Activated B cell treated with CpG ODN at 0.5 μM for 24 hours (primary cell): ENCODE measurements around the gene ROGDI. TPM values are rescaled to one million over a fixed set of nuclear protein-coding genes. Genes with fewer than 3 reads are reported as not detected.

Source experiments
- ATAC-seq: fragments of 200-7000 bp; cut with Tn5 transposase; one replicate; pipeline ENCODE4 v1.10.0; 2021; ENCODE audit warnings: low read depth, mild to moderate bottlenecking, moderate library complexity
- CTCF ChIA-PET: fragments of 350-600 bp; sonication (Branson Sonifier 250); formaldehyde crosslinking; loops from one replicate; lab custom pipeline; 2021; ENCODE audit warnings: antibody characterized with exemption; lab: Charles Lee
- POLR2A ChIA-PET: fragments of 350-600 bp; sonication (Branson Sonifier 250); formaldehyde crosslinking; loops from one replicate; lab custom pipeline; 2021; ENCODE audit warnings: antibody characterized with exemption; lab: Charles Lee
- DNase-seq: peaks from one replicate; pipeline ENCODE4 v3.0.0; 2022
- H3K27ac Mint-ChIP-seq: one replicate; pipeline ENCODE4 v1.8.0; 2020; ENCODE audit warnings: mixed read lengths
- H3K27me3 Mint-ChIP-seq: one replicate; pipeline ENCODE4 v1.8.0; 2021; ENCODE audit warnings: mixed read lengths
- H3K36me3 Mint-ChIP-seq: one replicate; pipeline ENCODE4 v1.8.0; 2021; ENCODE audit warnings: low read depth, mixed read lengths
- H3K4me1 Mint-ChIP-seq: one replicate; pipeline ENCODE4 v1.8.0; 2021; ENCODE audit warnings: mixed read lengths
- H3K4me3 Mint-ChIP-seq: one replicate; pipeline ENCODE4 v1.8.0; 2020; ENCODE audit warnings: mild to moderate bottlenecking, mixed read lengths
- H3K9me3 Mint-ChIP-seq: one replicate; pipeline ENCODE4 v1.8.0; 2020; ENCODE audit warnings: mixed read lengths
- CTCF ChIP-seq: fragments of 200-600 bp; IDR thresholded peaks from one replicate; pipeline ENCODE4 v1.8.0; 2022; ENCODE audit warnings: antibody characterized with exemption, mild to moderate bottlenecking
- intact Hi-C: fragments of 100-400 bp; cut with micrococcal nuclease; formaldehyde crosslinking; loops from one replicate; pipeline ENCODE4 v1.15.1; 2024
- total RNA-seq: library from RNA; stranded (reverse); gene quantifications from 2 replicates; pipeline ENCODE4 v1.2.3, GENCODE V29; 2022

ROGDI gene
- total RNA-seq, 1 donor from 2014 or later, result 6.8 TPM

GRCh38 chr16:4754865-4755264 is 47.6 kb downstream of the ROGDI start:
- ChIA-PET CTCF (no interaction called here), POLR2A (no interaction called here)
- Mint-ChIP-seq H3K9me3 (peaks cover 2% of the 10 kb centered on the region), H3K27me3 (no peaks in the 10 kb centered on the region), H3K4me1 (no peaks in the 10 kb centered on the region), H3K27ac (no peak overlapping the region), H3K36me3 (peaks cover 64% of the 10 kb centered on the region), H3K4me3 (no peak overlapping the region)
- no peak for ATAC-seq
- no peak for TF ChIP-seq CTCF
- intact Hi-C loops, result no loop called here
- no peak for DNase-seq

- H3K36me3 Mint-ChIP-seq, result peaks cover 48% of the 10 kb centered on the region
- intact Hi-C loops, result no loop called here
- H3K27me3 Mint-ChIP-seq, result no peaks in the 10 kb centered on the region
- no peak overlapping the region for H3K4me3 Mint-ChIP-seq
- no peak for TF ChIP-seq CTCF
- no peak overlapping the region for H3K27ac Mint-ChIP-seq
- CTCF ChIA-PET, result no interaction called here
- ATAC-seq (no peak), DNase-seq (no peak)
- H3K4me1 Mint-ChIP-seq, result peaks cover 4% of the 10 kb centered on the region
- H3K9me3 Mint-ChIP-seq, result peaks cover 2% of the 10 kb centered on the region
- POLR2A ChIA-PET, result no interaction called here
Observed at GRCh38 chr16:4753227-4753626, 49.2 kb downstream of the ROGDI start.

GRCh38 chr16:4752351-4753100 is 49.9 kb downstream of the ROGDI start:
- Mint-ChIP-seq H3K9me3 (peaks cover 2% of the 10 kb centered on the region), H3K27ac (no peak overlapping the region), H3K27me3 (no peaks in the 10 kb centered on the region), H3K4me3 (no peak overlapping the region), H3K36me3 (peaks cover 42% of the 10 kb centered on the region), H3K4me1 (peaks cover 11% of the 10 kb centered on the region)
- DNase-seq (no peak), ATAC-seq (no peak)
- no peak for TF ChIP-seq CTCF
- ChIA-PET CTCF (no interaction called here), POLR2A (no interaction called here)
- intact Hi-C loops, result no loop called here

- H3K27ac Mint-ChIP-seq, result no peak overlapping the region
- peaks cover 18% of the 10 kb centered on the region for H3K4me1 Mint-ChIP-seq
- H3K4me3 Mint-ChIP-seq, result no peak overlapping the region
- intact Hi-C loops, result no loop called here
- no peak for ATAC-seq
- peaks cover 2% of the 10 kb centered on the region for H3K9me3 Mint-ChIP-seq
- ChIA-PET POLR2A (interaction anchor here (0.6 kb wide), 1 partner anchor 51 kb away, joined by 3 read pairs; no protein-coding TSS in a partner anchor), CTCF (no interaction called here)
- peaks cover 31% of the 10 kb centered on the region for H3K36me3 Mint-ChIP-seq
- H3K27me3 Mint-ChIP-seq, result no peaks in the 10 kb centered on the region
- TF ChIP-seq CTCF, result no peak
- DNase-seq, result no peak
Observed at GRCh38 chr16:4750896-4751295, 51.5 kb downstream of the ROGDI start.

GRCh38 chr16:4749700-4750257 is 52.7 kb downstream of the ROGDI start:
- POLR2A ChIA-PET, result no interaction called here
- no peak for TF ChIP-seq CTCF
- no peak overlapping the region for H3K4me3 Mint-ChIP-seq
- intact Hi-C loops, result no loop called here
- H3K4me1 Mint-ChIP-seq, result peaks cover 18% of the 10 kb centered on the region
- peaks cover 21% of the 10 kb centered on the region for H3K36me3 Mint-ChIP-seq
- no peaks in the 10 kb centered on the region for H3K27me3 Mint-ChIP-seq
- H3K27ac Mint-ChIP-seq, result no peak overlapping the region
- no peak for DNase-seq
- no peak for ATAC-seq
- H3K9me3 Mint-ChIP-seq, result no peaks in the 10 kb centered on the region
- CTCF ChIA-PET, result no interaction called here
